ENCODE data around the gene TCEA2. TPM values are rescaled to one million over a fixed set of nuclear protein-coding genes. Genes with fewer than 3 reads are reported as not detected.
A peak's percentile ranks its signal among the peaks of the same experiment; 100 is the strongest.

TCEA2 gene
- polyA plus RNA-seq, 6 donors from 2014 or later, result 30.2 to 51.5 (median 41.4) TPM

- H3K4me1 Mint-ChIP-seq, result peaks cover 16 to 22% (median 21%) of the 10 kb centered on the region in 3 donors
- DNase-seq (no peak), ATAC-seq (ENCODE audit: low read depth in 2 of 2) (no peak)
- H3K4me3 Mint-ChIP-seq, result no peak overlapping the region
- peaks cover 0 to 15% (median 8%) of the 10 kb centered on the region in 3 donors for H3K27me3 Mint-ChIP-seq
- H3K36me3 Mint-ChIP-seq, result peaks cover 0 to 8% of the 10 kb centered on the region in 2 donors
- peak overlapping the region in 2 of 6 donors; percentile 80 to 89 for H3K27ac Mint-ChIP-seq
- H3K9me3 Mint-ChIP-seq, result peaks cover 0 to 6% (median 0%) of the 10 kb centered on the region in 7 donors
Observed at GRCh38 chr20:64099086-64099786, 36.2 kb downstream of the TCEA2 start.

- DNase-seq (peak; percentile 57), ATAC-seq (ENCODE audit: low read depth in 2 of 2) (peak; percentile 75 to 80)
- H3K9me3 Mint-ChIP-seq, result peaks cover 0 to 6% (median 0%) of the 10 kb centered on the region in 7 donors
- peak overlapping the region in 4 of 6 donors; percentile 79 to 89 (median 80) for H3K27ac Mint-ChIP-seq
- peak overlapping the region in 3 of 8 donors; percentile 15 to 62 (median 52) for H3K4me3 Mint-ChIP-seq
- H3K36me3 Mint-ChIP-seq, result peaks cover 0 to 8% of the 10 kb centered on the region in 2 donors
- peaks cover 0 to 17% (median 8%) of the 10 kb centered on the region in 3 donors for H3K27me3 Mint-ChIP-seq
- peaks cover 16 to 22% (median 21%) of the 10 kb centered on the region in 3 donors for H3K4me1 Mint-ChIP-seq
Observed at GRCh38 chr20:64099880-64100565, 37.0 kb downstream of the TCEA2 start.

- Mint-ChIP-seq H3K36me3 (peaks cover 0 to 8% of the 10 kb centered on the region in 2 donors), H3K27me3 (peaks cover 0 to 17% (median 8%) of the 10 kb centered on the region in 3 donors), H3K4me3 (peak overlapping the region in 3 of 8 donors; percentile 15 to 78 (median 62)), H3K4me1 (peaks cover 16 to 22% (median 21%) of the 10 kb centered on the region in 3 donors), H3K27ac (peak overlapping the region in 5 of 6 donors; percentile 74 to 88 (median 81)), H3K9me3 (peaks cover 0 to 6% (median 0%) of the 10 kb centered on the region in 7 donors)
- no peak for DNase-seq
- ATAC-seq (ENCODE audit: low read depth in 2 of 2), result peak in 1 of 2 donors; percentile 2
Observed at GRCh38 chr20:64100566-64100888, 37.5 kb downstream of the TCEA2 start.

GRCh38 chr20:64100946-64101688 is 38.1 kb downstream of the TCEA2 start:
- DNase-seq (no peak), ATAC-seq (ENCODE audit: low read depth in 2 of 2) (no peak)
- Mint-ChIP-seq H3K27ac (peak overlapping the region in 5 of 6 donors; percentile 74 to 96 (median 86)), H3K36me3 (peaks cover 0 to 8% of the 10 kb centered on the region in 2 donors), H3K9me3 (peaks cover 0 to 6% (median 0%) of the 10 kb centered on the region in 7 donors), H3K4me3 (peak overlapping the region; percentile 16 to 85 (median 70)), H3K4me1 (peaks cover 16 to 27% (median 21%) of the 10 kb centered on the region in 3 donors), H3K27me3 (peaks cover 0 to 17% (median 8%) of the 10 kb centered on the region in 3 donors)

- Mint-ChIP-seq H3K4me1 (peaks cover 22 to 28% (median 26%) of the 10 kb centered on the region in 3 donors), H3K4me3 (peak overlapping the region; percentile 18 to 86 (median 72)), H3K27ac (peak overlapping the region in 4 of 6 donors; percentile 61 to 96 (median 76)), H3K9me3 (peaks cover 0 to 1% (median 0%) of the 10 kb centered on the region in 7 donors), H3K36me3 (peaks cover 0 to 2% of the 10 kb centered on the region in 2 donors), H3K27me3 (peaks cover 0 to 17% (median 8%) of the 10 kb centered on the region in 3 donors)
- ATAC-seq (ENCODE audit: low read depth in 2 of 2) (peak; percentile 51 to 75), DNase-seq (peak; percentile 71)
Observed at GRCh38 chr20:64101731-64102621, 39.0 kb downstream of the TCEA2 start.

DNA sequence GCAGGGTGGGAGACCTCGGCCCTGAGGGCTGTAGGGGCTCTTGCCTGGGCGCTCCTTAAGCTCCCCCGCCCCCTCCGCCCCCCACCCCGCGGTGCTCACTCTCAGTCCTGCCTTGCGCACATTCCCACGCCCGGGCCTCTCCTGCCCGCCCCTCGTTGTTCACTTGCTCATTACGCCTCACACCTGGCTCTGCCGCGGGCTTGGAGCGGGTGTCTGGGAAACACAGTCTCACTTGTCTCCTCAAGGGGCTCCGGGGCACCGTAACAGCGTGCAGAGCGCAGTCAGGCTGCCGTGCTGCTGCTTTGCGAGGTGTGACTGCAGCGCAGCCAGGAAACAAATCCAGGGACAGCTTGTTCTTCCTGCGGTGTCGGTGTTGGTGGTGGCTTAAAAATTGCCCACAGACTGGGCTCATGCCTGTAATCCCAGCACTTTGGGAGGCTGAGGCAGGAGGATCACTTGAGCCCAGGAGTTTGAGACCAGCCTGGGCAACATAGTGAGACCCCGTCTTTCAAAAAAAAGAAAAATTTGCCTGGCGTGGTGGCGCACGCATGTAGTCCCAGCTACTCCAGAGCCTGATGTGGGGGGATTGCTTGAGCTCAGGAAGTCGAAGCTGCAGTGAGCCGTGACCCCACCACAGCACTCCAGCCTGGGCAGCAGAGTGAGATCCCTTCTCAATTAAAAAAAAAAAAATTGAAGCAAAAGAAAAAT is 39.8 kb downstream of the TCEA2 start:
- peaks cover 0 to 1% (median 0%) of the 10 kb centered on the region in 7 donors for H3K9me3 Mint-ChIP-seq
- peaks cover 27 to 32% (median 30%) of the 10 kb centered on the region in 3 donors for H3K4me1 Mint-ChIP-seq
- ATAC-seq (ENCODE audit: low read depth in 2 of 2) (no peak), DNase-seq (no peak)
- peak overlapping the region; percentile 51 to 87 (median 78) for H3K4me3 Mint-ChIP-seq
- H3K27me3 Mint-ChIP-seq, result peaks cover 0 to 17% (median 8%) of the 10 kb centered on the region in 3 donors
- no peaks in the 10 kb centered on the region for H3K36me3 Mint-ChIP-seq
- H3K27ac Mint-ChIP-seq, result peak overlapping the region in 3 of 6 donors; percentile 26 to 87 (median 76)

- H3K36me3 Mint-ChIP-seq, result no peaks in the 10 kb centered on the region
- H3K4me3 Mint-ChIP-seq, result peak overlapping the region in 1 of 8 donors; percentile 12
- H3K9me3 Mint-ChIP-seq, result peaks cover 0 to 1% (median 0%) of the 10 kb centered on the region in 7 donors
- ATAC-seq (ENCODE audit: low read depth in 2 of 2) (no peak), DNase-seq (no peak)
- H3K27ac Mint-ChIP-seq, result peak overlapping the region in 4 of 6 donors; percentile 8 to 87 (median 44)
- peaks cover 37 to 45% (median 39%) of the 10 kb centered on the region in 3 donors for H3K4me1 Mint-ChIP-seq
- peaks cover 0 to 17% (median 8%) of the 10 kb centered on the region in 3 donors for H3K27me3 Mint-ChIP-seq
Observed at GRCh38 chr20:64103871-64104666, 41.1 kb downstream of the TCEA2 start.

GRCh38 chr20:64104667-64105451 is 41.9 kb downstream of the TCEA2 start:
- Mint-ChIP-seq H3K27ac (no peak overlapping the region), H3K27me3 (peaks cover 0 to 17% (median 8%) of the 10 kb centered on the region in 3 donors), H3K9me3 (peaks cover 0 to 1% (median 0%) of the 10 kb centered on the region in 7 donors), H3K4me3 (no peak overlapping the region), H3K36me3 (no peaks in the 10 kb centered on the region), H3K4me1 (peaks cover 37 to 43% (median 39%) of the 10 kb centered on the region in 3 donors)
- ATAC-seq (ENCODE audit: low read depth in 2 of 2), result no peak
- DNase-seq, result no peak

DNA sequence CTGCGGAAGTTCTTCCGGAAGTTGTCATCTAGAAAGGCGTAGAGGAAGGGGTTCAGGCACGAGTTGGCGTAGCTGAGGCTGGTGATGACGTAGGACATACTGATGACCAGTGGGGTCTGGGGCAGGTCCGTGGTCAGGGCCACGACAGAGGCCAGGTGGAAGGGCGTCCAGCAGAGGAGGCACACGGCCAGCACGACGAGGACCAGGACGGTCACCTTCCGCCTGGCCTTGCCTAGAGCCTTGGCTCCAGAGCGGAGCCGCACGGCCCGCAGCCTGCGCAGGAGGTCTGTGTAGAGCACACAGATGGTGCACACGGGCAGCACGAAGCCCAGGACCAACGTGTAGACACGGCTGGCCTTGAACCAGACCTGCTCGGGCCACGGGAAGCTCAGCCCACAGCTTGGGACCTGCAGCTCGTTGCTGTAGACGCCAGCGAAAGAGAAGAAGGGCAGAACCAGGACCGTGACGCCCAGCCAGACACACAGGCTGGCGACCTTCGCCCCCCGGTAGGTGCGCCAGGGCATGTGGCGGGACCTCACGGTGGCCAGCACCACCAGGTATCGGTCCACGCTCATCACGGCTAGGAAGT is 42.9 kb downstream of the TCEA2 start:
- DNase-seq, result no peak
- H3K27me3 Mint-ChIP-seq, result peaks cover 0 to 17% (median 8%) of the 10 kb centered on the region in 3 donors
- peaks cover 0 to 1% (median 0%) of the 10 kb centered on the region in 7 donors for H3K9me3 Mint-ChIP-seq
- H3K36me3 Mint-ChIP-seq, result no peaks in the 10 kb centered on the region
- peaks cover 36 to 39% (median 37%) of the 10 kb centered on the region in 3 donors for H3K4me1 Mint-ChIP-seq
- H3K27ac Mint-ChIP-seq, result peak overlapping the region in 3 of 6 donors; percentile 50 to 65 (median 57)
- H3K4me3 Mint-ChIP-seq, result peak overlapping the region in 4 of 8 donors; percentile 41 to 70 (median 48)
- ATAC-seq (ENCODE audit: low read depth in 2 of 2), result no peak

GRCh38 chr20:64106435-64106961 is 43.5 kb downstream of the TCEA2 start:
- no peaks in the 10 kb centered on the region for H3K36me3 Mint-ChIP-seq
- H3K4me3 Mint-ChIP-seq, result peak overlapping the region in 4 of 8 donors; percentile 3 to 47 (median 42)
- no peak for DNase-seq

More at GRCh38 chr20:64106435-64106961, 43.5 kb downstream of the TCEA2 start:
- no peak for ATAC-seq (ENCODE audit: low read depth in 2 of 2)
- Mint-ChIP-seq H3K9me3 (peaks cover 0 to 1% (median 0%) of the 10 kb centered on the region in 7 donors), H3K27ac (peak overlapping the region in 1 of 6 donors; percentile 50), H3K4me1 (peaks cover 30 to 35% (median 31%) of the 10 kb centered on the region in 3 donors), H3K27me3 (peaks cover 0 to 13% (median 8%) of the 10 kb centered on the region in 3 donors)

Measured in naive B cell (primary cell).